UCSD-AML1 (cell line): ENCODE results near the gene CLEC14A.

Source experiments
- DNase-seq: peaks from one replicate; lab custom pipeline; 2025; ENCODE audit not compliant: unreplicated experiment; lab: John Stamatoyannopoulos, UW

Gene CLEC14A

GRCh38 chr14:38206689-38207376 lies 49.1 kb downstream of the CLEC14A start:
- DNase-seq, result no peak

- DNase-seq, result no peak
Observed at GRCh38 chr14:38205949-38206665, 49.8 kb downstream of the CLEC14A start.

- DNase-seq, result no peak
Observed at GRCh38 chr14:38205119-38205813, 50.6 kb downstream of the CLEC14A start.

GRCh38 chr14:38204719-38205115 lies 51.2 kb downstream of the CLEC14A start:
- no peak for DNase-seq
